HG02852 (cell line): Measurements from ENCODE around the gene QSOX1.
"Not testable (repeated sequence)": the region's sequence is repeated elsewhere in the genome, so short reads cannot be mapped to it uniquely, and the experiment has no call there.

Experiments used
- ATAC-seq: cut with Tn5 transposase; IDR thresholded peaks from one replicate; pipeline ENCODE4 v1.9.1; 2021; ENCODE audit warnings: mild to moderate bottlenecking, moderate library complexity; ENCODE audit not compliant: unreplicated experiment

QSOX1 gene

GRCh38 chr1:180188091-180188506 is 33.4 kb downstream of the QSOX1 start:
- ATAC-seq, result no peak

- no peak for ATAC-seq
These were observed 34.1 kb downstream of the QSOX1 start for GRCh38 chr1:180188684-180189175.

GRCh38 chr1:180190091-180190490 is 35.4 kb downstream of the QSOX1 start:
- ATAC-seq, result no peak

DNA sequence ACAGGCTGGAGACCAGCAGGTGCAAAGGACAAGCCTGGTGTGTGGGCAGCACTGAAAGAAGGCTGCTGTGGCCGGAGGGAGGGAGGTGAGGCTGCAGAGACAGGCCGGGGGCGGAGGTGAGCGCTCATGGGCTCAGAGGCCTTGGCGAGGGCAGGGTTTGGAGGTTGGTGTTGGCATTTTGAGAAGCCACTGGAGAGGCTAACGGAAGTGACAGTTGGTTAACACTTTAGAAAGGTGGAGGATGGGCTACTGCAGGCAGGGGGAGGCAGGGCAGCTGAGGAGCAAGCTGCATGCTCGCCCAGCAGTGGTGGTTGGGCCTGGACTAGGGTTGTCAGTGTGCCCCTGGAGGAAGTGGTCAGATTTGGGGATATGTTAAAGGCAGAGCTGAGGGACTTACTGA is 37.5 kb downstream of the QSOX1 start:
- no peak for ATAC-seq

GRCh38 chr1:180193141-180194047 is 38.7 kb downstream of the QSOX1 start:
- no peak for ATAC-seq

GRCh38 chr1:180194048-180194425 is 39.4 kb downstream of the QSOX1 start:
- no peak for ATAC-seq

DNA sequence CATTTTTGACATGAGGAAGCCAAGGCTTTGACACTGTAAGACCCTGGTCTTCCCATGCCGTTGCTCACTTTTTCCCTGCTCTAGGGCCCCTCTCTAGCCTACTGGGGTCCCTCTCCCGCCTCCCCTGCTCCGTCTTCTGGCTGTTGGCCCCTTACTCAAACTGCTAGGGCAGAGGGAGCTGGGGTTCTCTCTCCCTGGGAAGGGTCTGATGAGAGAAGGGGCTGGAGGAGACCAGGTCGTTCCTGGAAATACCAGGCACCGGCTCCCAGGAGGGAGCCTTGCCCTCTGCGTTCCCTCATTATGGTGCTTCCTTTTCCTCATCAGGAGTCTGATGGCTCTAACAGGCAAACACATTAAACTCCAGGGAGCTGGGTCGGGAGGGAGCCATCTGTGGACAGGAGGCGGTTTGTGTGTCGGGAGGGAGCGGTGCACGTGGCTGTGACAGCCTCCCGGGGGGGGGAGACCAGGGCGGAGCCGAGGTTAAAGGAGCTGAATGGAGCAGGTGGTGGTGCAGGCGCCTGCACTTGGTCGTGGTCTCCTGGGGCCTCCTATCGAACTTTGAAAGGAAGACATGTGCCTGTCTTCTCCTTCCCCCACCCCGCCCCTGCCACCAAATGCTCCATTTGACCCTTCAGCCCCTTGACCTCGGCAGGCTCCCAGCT is 40.0 kb downstream of the QSOX1 start:
- ATAC-seq, result no peak

DNA sequence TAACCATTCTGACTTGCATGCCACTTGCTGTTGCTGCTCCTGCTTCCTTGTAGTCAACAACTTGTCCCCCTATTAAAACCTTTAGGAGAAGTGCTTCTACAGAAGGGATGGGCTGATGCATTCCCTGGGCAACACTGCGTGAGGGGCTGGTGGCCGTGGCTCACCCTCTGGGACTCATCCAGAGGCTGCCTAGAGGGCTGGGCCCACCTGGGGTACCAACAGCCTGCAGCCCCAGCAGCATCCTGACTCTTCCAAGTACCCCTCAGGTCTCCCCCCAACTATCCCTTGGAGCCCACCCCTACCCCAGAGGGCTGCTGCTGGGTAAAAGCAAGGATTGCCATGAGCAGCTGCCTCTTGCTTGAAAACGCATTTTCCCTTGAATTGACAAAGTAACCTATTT is 40.7 kb downstream of the QSOX1 start:
- no peak for ATAC-seq

DNA sequence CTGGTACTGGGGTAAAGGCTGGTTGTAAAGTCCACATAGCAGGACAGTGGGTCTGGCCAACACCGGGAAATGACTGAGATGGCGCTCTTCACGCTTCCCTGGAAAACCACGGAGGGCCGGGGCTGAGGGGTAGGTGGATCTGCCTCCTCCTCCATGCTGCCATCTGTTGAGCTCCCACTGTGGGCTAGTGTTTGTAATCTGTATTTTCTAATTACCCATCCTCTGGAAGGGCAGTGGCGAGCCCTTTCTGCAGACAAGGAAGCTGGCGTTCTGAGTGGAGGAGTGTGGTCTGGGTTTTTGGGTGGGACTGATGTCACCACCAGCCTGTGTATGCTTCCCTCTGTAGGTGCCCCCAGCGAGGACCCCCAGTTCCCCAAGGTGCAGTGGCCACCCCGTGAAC is 41.2 kb downstream of the QSOX1 start:
- ATAC-seq, result no peak

DNA sequence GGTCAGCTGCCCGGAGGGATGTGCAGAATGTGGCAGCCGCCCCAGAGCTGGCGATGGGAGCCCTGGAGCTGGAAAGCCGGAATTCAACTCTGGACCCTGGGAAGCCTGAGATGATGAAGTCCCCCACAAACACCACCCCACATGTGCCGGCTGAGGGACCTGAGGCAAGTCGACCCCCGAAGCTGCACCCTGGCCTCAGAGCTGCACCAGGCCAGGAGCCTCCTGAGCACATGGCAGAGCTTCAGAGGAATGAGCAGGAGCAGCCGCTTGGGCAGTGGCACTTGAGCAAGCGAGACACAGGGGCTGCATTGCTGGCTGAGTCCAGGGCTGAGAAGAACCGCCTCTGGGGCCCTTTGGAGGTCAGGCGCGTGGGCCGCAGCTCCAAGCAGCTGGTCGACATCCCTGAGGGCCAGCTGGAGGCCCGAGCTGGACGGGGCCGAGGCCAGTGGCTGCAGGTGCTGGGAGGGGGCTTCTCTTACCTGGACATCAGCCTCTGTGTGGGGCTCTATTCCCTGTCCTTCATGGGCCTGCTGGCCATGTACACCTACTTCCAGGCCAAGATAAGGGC is 41.9 kb downstream of the QSOX1 start:
- no peak for ATAC-seq

- ATAC-seq, result no peak
These were observed 42.6 kb downstream of the QSOX1 start for GRCh38 chr1:180197231-180197630.

- no peak for ATAC-seq
These were observed 43.5 kb downstream of the QSOX1 start for GRCh38 chr1:180198196-180198595.

DNA sequence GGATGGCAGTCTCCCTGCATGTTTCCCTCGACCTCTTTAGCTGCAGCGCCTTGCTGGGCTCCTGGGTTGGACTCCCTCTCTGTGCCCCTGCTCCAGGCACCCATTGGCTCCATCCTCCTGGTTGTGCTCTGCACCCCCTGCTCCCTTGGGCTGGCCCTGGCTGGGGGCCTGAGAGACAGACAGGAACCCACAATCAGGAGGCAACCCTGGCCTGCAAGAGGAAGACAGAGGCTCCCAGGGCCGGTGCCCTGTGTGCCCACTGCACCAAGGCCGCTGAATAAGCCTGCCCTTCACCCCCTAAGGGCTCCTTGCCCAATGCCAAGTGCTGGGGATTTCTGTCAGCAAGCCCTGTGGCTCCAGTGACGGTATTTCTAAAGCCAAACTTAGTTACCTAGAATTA is 43.9 kb downstream of the QSOX1 start:
- no peak for ATAC-seq

- ATAC-seq, result no peak
These were observed 44.3 kb downstream of the QSOX1 start for GRCh38 chr1:180199018-180199417.

DNA sequence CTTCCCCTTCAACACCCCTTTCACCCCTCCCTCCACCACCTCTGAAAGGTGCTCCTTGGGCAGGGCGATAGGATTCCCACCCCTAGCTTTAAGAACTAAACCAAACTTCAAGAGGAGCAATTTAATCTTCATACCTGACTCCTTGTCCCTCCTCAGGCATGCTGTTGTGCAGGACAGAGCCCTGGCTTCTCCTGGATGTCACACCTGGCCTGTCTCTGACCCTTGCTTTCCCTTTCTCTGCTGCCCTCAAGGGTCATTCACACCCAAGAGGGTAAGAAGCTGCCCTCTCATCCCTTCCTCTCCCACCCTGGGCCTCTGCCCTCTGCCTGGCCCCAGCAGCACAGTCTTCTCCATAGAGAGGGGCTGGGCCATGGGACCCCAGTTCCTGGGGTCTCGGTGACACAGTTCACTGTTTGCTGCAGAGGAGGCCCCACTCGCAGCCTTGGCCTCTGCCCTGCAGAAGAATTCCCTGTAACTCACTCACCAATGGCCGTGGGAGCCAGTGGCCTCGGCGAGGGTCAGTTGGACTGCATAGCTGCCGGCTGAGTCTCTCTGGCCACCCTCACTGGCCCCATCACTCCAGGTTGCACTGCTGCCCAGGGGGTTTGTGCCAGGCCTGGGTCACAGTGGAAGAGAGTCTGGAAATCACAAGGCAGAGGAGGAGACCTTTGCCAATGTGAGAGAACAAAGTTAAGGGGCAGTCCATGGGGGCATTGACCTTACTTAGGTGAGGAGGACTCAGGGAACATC is 47.0 kb downstream of the QSOX1 start:
- no peak for ATAC-seq

DNA sequence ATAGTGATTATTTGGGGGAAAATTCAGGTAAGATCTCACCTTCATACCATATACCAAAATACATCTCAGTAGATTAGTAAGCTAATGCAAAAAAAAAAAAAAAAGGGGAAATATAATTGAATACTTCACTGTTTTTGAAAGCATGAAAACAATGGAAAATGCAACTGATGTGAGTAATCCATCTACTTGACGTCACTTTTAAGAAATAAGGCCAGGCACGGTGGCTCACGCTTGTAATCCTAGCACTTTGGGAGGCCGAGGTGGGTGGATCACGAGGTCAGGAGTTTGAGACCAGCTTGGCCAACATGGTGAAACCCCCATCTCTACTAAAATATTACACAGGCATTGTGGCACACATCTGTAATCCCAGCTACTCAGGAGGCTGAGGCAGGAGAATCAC is 47.9 kb downstream of the QSOX1 start:
- not testable (repeated sequence) for ATAC-seq

GRCh38 chr1:180204231-180204630 is 49.6 kb downstream of the QSOX1 start:
- no peak for ATAC-seq

- no peak for ATAC-seq
These were observed 51.9 kb downstream of the QSOX1 start for GRCh38 chr1:180206581-180206980.

DNA sequence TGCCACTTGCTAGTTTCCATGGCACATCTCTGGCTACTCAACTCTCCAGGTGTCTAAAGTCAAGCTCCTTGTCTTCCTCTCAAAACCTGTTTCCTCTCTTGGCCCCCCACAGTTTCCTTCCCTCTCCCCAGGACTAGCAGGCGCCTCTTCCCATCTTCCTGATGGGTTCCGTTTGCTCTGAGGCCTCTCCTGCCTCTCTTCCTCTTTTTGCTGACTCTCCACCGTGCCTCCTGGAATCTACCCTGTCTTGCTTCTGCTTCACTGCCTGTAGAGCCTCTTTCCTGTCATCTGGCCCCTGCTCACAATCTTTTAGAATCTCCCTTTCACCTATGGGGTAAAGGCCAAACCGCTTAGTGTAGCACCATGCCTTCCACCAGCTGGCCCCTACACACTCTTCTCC is 53.6 kb downstream of the QSOX1 start:
- ATAC-seq, result no peak

- ATAC-seq, result no peak
These were observed 55.4 kb downstream of the QSOX1 start for GRCh38 chr1:180210008-180210620.
